GM19463 (cell line): Measurements from ENCODE around the gene SRGAP1.
"Not testable (repeated sequence)": the region's sequence is repeated elsewhere in the genome, so short reads cannot be mapped to it uniquely, and the experiment has no call there.

Experiments used
- ATAC-seq: cut with Tn5 transposase; IDR thresholded peaks from one replicate; pipeline ENCODE4 v1.9.1; 2021; ENCODE audit warnings: mild to moderate bottlenecking, moderate library complexity; ENCODE audit not compliant: unreplicated experiment

Gene SRGAP1

DNA sequence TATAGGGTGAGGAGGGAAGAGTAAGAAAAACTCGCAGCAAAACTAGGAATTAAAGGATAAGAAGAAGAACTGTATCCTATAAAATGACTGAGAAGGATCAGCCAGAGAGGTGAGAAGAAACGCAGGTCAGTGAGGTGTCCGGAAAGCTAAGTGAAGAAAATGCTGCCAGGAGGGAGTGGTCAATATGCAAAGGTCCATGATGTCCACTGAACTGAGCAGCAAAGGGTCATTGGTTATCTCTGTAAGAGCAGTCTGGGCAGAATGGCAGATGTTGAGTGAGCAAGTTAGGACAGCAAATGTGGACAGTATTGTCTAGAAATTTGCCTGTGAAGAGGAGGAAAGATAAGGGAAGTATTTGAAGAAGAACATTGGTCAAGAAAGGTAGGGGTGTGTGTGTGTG is 155.4 kb downstream of the SRGAP1 start:
- ATAC-seq: no peak

GRCh38 chr12:64001439-64001838 is 156.9 kb downstream of the SRGAP1 start:
- ATAC-seq: no peak

GRCh38 chr12:64004641-64005040 is 160.1 kb downstream of the SRGAP1 start:
- no peak for ATAC-seq

GRCh38 chr12:64006211-64006825 is 161.8 kb downstream of the SRGAP1 start:
- no peak for ATAC-seq

DNA sequence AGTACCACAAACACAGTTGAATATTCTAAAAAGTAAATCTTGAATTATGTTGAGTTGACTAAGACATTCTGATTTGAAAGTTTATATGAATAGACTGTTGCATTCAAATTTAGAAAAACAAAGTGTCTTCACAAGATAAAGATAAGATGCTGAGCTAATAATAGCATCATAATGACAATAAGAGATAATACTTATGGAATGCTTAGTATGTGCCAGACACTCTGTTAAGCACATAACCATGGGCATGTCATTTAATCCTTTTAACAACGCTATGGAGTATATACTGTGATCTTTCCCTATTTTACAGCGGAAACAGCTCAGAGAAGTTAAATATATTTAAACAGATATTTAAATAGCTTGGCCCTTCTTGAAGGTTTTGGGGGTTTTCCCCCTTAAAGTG is 163.4 kb downstream of the SRGAP1 start:
- ATAC-seq: no peak

DNA sequence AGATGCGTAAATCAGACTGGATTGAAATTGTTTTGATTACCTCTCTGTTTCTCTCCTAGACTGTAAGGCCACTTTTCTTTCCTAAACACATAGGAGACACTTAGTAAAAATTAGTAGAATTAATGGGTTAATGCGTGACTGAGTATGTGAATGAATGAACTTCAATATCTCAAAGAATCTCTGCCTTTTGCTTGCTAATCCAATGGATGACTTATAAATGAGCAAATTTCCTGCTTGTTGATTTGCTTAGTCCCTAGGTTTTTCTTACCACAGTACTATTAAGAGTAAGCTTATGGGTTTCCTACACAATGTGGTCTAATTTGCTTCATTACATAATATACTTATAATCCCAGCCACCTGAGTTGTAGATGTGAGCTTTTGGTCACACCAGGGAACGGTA is 164.1 kb downstream of the SRGAP1 start:
- no peak for ATAC-seq

- ATAC-seq: peak; percentile 54
These were observed 165.0 kb downstream of the SRGAP1 start for GRCh38 chr12:64009321-64010068.

DNA sequence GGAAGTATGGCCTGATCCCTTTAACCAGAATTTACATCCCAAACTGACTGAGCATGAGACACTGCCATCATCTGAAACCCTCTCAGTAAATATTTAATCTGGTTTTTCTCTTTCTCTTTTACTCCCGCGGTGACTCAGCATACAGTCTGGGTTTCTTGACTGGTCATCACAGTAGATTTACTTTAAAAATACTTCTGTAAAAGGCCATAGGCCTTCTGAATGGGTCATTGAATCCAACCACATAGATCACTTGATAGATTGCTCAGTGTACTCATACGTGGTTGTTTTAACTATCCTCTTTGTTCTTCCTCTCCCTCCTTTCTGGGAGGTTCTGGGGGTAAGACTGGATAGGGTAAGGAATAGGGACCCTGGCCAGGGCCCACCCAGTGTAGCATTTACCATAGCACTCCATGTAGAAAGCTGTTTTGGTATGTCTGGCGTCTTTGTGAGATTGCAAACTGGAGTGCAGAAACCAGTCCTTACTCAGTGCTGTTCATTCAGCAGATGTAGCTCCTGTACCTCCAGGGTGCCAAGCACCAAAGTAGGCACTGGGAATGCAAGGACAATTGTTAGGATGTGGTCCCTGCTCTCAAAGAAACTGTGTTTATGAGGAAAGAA is 165.7 kb downstream of the SRGAP1 start:
- ATAC-seq: peak; percentile 83

DNA sequence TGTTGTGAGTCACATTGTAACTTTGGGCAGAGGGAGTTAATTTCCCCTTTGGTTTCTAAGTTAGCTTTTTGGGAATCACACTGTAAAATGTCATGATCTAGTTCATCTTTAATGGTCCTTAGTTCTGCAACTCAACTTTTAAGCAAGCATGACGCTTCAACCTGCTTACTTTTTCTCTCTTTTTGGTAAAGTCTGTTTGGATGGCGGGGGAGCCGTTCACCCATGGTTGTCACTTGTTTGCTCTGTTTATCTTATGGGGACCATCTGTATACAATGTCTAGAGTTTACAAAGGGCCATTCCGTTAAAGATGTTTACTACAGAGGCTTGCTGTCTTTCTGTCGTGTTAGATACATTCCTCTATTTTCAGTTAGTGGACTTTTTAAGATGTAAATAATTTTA is 172.0 kb downstream of the SRGAP1 start:
- ATAC-seq: no peak

DNA sequence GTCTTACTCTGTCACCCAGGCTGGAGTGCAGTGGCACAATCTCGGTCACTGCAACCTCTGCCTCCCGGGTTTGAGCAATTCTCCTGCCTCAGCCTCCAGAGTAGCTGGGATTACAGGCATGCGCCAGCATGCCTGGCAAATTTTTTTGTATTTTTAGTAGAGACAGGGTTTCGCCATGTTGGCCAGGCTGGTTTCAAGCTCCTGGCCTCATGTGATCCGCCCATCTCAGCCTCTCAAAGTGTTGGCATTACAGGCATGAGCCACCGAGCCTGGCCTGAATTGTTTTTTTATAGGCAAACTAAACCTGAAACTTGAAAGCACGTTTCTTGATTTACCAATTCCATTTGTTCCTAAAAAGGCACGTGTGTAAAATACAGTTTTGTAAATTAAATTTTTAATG is 173.6 kb downstream of the SRGAP1 start:
- ATAC-seq: not testable (repeated sequence)

DNA sequence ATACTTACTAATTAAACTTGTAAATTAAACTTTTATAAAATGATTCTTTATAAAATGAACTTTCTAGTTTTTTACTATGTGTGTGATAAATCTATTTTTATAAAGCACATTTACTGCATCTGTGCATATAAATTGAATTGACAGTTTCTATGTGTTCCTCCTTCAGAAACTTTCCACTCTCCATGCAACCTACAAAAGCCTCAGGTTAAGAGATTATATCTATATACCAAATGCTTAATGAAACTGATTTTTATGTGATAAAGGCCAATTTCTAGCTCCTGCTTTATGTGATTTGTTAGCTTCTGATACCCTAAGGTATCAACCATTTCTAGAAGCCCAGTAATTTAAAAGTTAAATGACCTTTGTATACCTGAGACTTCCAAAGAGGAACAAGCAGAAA is 174.0 kb downstream of the SRGAP1 start:
- ATAC-seq: no peak

DNA sequence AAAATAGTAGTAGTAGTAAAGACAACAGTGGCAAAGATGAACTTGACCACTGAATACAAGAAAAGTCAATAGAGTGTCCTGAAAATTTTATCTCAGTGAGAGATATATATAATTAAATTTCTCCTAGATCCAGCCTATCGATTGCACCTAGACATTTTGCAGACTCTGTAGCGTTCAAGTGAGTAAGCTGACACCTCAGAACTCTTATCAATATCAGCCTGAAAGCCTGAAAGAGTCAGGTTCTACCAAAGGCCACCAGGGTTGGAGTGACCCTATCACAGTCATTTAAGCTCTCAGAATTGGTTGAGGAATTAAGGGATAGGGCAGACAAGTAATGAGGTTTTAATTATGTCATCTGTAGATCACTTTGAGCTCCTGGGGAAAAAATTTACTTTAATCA is 174.6 kb downstream of the SRGAP1 start:
- no peak for ATAC-seq

- no peak for ATAC-seq
These were observed 175.2 kb downstream of the SRGAP1 start for GRCh38 chr12:64019654-64020053.

GRCh38 chr12:64025174-64025958 is 180.9 kb downstream of the SRGAP1 start:
- ATAC-seq: no peak

GRCh38 chr12:64027311-64027710 is 182.8 kb downstream of the SRGAP1 start:
- no peak for ATAC-seq

GRCh38 chr12:64028541-64028940 is 184.0 kb downstream of the SRGAP1 start:
- no peak for ATAC-seq

- ATAC-seq: no peak
These were observed 184.7 kb downstream of the SRGAP1 start for GRCh38 chr12:64029013-64029857.

DNA sequence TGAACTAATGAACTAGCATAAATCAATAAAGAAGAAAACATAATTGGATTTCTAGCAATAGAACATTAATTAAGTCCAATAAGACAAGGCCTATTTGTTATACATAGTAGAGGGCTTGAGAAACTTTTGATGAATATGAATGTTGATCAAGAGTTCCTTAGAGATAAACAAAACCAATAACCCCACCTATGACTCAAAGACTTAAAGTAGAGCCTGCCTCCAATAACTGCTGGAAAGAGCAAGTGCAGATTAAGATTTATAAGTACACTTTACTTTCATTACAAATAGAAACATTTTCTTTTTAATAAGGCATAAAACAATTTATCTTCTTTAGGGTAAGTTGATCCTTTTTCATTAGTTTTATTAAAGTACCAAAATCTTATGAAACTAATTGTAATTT is 185.7 kb downstream of the SRGAP1 start:
- ATAC-seq: no peak

DNA sequence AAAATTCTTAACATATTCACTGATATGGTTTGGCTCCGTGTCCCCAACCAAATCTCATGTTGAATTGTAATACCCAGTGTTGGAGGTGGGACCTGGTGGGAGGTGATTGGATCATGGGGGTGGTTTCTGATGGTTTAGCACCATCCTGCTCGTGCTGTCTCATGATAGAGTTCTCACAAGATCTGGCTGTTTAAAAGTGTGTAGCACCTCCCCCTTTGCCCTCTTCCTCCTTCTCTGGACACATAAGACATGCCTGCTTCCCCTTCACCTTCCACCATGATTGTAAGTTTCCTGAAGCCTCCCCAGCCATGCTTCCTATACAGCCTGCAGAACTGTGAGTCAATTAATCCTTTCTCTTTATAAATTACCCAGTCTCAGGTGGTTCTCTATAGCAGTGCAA is 189.6 kb downstream of the SRGAP1 start:
- not testable (repeated sequence) for ATAC-seq

- ATAC-seq: no peak
These were observed 190.5 kb downstream of the SRGAP1 start for GRCh38 chr12:64034901-64035576.
